HG02870 (cell line): Measurements from ENCODE around the gene CEBPG.
A peak's percentile ranks its signal among the peaks of the same experiment; 100 is the strongest.

Experiments used
- ATAC-seq: cut with Tn5 transposase; IDR thresholded peaks from one replicate; pipeline ENCODE4 v1.9.1; 2021; ENCODE audit warnings: mild to moderate bottlenecking, moderate library complexity; ENCODE audit not compliant: unreplicated experiment

Gene CEBPG

GRCh38 chr19:33373453-33374235, at the start of gene CEBPG:
Gene CEBPG (plus strand): TSS chr19:33373709. CDS start chr19:33379240, 5,531 bp downstream.
- ATAC-seq = peak; percentile 84

GRCh38 chr19:33324628-33325027, 48.9 kb upstream of the CEBPG start:
- no peak for ATAC-seq

GRCh38 chr19:33325920-33326319, 47.6 kb upstream of the CEBPG start:
- no peak for ATAC-seq

GRCh38 chr19:33329060-33329459, 44.4 kb upstream of the CEBPG start:
- ATAC-seq = no peak

GRCh38 chr19:33329736-33330135, 43.8 kb upstream of the CEBPG start:
- ATAC-seq = no peak

GRCh38 chr19:33332248-33332647, 41.3 kb upstream of the CEBPG start:
- ATAC-seq = no peak

GRCh38 chr19:33333151-33333550, 40.4 kb upstream of the CEBPG start:
- ATAC-seq = no peak

- no peak for ATAC-seq
Observed at GRCh38 chr19:33333642-33334041, 39.9 kb upstream of the CEBPG start.

GRCh38 chr19:33334271-33334670, 39.2 kb upstream of the CEBPG start:
- ATAC-seq = no peak

GRCh38 chr19:33335446-33335845, 38.1 kb upstream of the CEBPG start:
- no peak for ATAC-seq

GRCh38 chr19:33339016-33339984, 34.2 kb upstream of the CEBPG start:
- ATAC-seq = no peak

- ATAC-seq = no peak
Observed at GRCh38 chr19:33340991-33341390, 32.5 kb upstream of the CEBPG start.

- ATAC-seq = no peak
Observed at GRCh38 chr19:33343301-33343700, 30.2 kb upstream of the CEBPG start.

- ATAC-seq = no peak
Observed at GRCh38 chr19:33343859-33344572, 29.5 kb upstream of the CEBPG start.

- ATAC-seq = no peak
Observed at GRCh38 chr19:33344573-33344925, 29.0 kb upstream of the CEBPG start.

GRCh38 chr19:33345163-33345562, 28.3 kb upstream of the CEBPG start:
- ATAC-seq = no peak

GRCh38 chr19:33346665-33347064, 26.8 kb upstream of the CEBPG start:
- ATAC-seq = no peak

GRCh38 chr19:33347300-33347699, 26.2 kb upstream of the CEBPG start:
- no peak for ATAC-seq

GRCh38 chr19:33348301-33349010, 25.1 kb upstream of the CEBPG start:
- ATAC-seq = no peak
